ENCODE results near the gene SMTNL2.

GRCh38 chr17:4604111-4604644 is 19.8 kb downstream of the SMTNL2 start:
- TF ChIP-seq MAX (CRISPR knock-in tag; IDR thresholded peaks at IDR 0.05) = no peak
- TF ChIP-seq CTCF (IDR thresholded peaks at IDR 0.05) = no peak
- no peak for TF ChIP-seq ATF2 (CRISPR knock-in tag; IDR thresholded peaks at IDR 0.05; ENCODE audit: borderline replicate concordance, low read depth)
- no peak for TF ChIP-seq TP53 (CRISPR knock-in tag; IDR thresholded peaks at IDR 0.05)
- TF ChIP-seq USF2 (CRISPR knock-in tag; IDR thresholded peaks at IDR 0.05) = no peak
- no peak for TF ChIP-seq ZNF219 (CRISPR knock-in tag; IDR thresholded peaks at IDR 0.05; ENCODE audit: borderline replicate concordance)
- TF ChIP-seq NR3C1 (CRISPR knock-in tag; conservative IDR thresholded peaks at IDR 0.05; ENCODE audit: low read depth) = no peak

All from WTC11 (cell line).